Measurements from ENCODE around the gene LRRC1.

Gene LRRC1

DNA sequence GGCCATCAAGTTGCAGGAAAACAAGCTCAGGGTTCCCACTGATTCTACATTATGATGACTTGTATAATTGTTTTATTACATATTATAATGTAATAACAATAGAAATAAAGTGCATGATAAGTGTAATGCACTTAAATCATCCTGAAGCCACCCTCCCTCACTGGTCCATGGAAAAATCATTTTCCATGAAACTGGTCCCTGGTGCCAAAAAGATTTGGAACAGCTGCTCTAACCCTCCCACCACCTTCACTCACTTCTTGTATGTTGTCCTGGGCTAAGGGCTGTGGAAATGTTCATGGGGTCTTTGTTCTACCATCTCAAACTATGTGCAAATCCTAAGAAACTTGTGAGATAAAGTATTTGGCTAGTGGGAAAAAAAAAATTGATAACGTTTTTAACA is 133.8 kb downstream of the LRRC1 start:
- H3K4me1 Mint-ChIP-seq (ENCODE audit: low read depth), result no peaks in the 10 kb centered on the region
- no peaks in the 10 kb centered on the region for H3K9me3 Mint-ChIP-seq
- H3K36me3 Mint-ChIP-seq (ENCODE audit: low read depth), result no peaks in the 10 kb centered on the region
- H3K27me3 Mint-ChIP-seq (ENCODE audit: low read depth), result no peaks in the 10 kb centered on the region
- no peak for DNase-seq (ENCODE audit: low spot score)
- H3K4me3 Mint-ChIP-seq, result no peak overlapping the region
- no peak overlapping the region for H3K27ac Mint-ChIP-seq

DNA sequence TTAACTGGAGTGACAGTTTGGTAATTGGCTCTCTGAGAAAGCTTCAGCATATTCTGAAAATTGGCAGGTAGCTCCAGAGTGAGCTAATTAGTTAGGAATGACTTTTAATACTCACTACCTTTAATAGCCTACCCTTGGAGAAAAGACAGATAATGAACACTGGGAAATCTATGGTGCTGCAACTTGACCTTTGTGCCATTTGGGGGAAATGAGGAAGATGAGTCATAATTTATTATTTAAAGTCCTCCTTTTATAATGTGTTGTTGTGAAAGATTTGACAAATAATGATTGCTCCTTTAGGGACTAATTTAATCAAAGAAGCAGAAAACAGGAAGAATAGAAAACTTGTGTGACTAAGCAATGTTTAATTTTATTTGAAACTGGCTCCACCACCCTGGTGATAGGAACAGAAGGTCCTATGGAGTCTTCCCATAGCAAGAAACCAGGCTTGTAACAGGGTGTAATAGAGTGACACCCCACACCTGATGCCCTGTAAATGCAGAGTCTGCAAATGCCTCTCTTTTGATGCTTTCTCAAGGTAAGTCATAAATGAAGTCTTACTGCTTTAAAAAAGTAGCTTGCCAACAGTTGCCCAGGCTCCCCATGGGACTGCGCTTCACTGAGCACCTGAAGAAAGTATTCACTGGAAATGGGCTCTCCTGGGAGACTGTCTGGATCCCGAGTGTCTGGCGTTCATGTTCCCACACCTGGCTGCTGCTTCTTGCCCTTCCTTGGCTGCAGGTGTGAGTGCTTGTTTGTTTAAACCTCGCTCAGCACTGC is 134.4 kb downstream of the LRRC1 start:
- Mint-ChIP-seq H3K4me3 (no peak overlapping the region), H3K27ac (no peak overlapping the region), H3K4me1 (ENCODE audit: low read depth) (no peaks in the 10 kb centered on the region), H3K27me3 (ENCODE audit: low read depth) (no peaks in the 10 kb centered on the region), H3K9me3 (no peaks in the 10 kb centered on the region), H3K36me3 (ENCODE audit: low read depth) (no peaks in the 10 kb centered on the region)
- no peak for DNase-seq (ENCODE audit: low spot score)

DNA sequence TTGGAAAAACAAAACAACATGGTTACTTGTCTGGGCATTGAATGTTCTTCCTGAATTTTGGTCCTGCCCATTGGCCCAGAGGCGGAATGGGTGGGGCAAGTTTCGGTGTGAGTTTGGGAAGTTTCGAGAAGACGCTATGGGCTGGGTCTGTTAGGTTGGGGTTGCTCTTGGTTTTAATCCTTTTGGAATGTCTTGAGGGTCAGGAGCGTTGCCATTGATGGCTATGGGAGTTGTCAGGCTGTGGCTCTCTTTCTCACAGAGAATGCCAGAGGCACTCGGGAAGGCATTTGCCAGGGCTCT is 135.0 kb downstream of the LRRC1 start:
- H3K27ac Mint-ChIP-seq, result no peak overlapping the region
- H3K27me3 Mint-ChIP-seq (ENCODE audit: low read depth), result no peaks in the 10 kb centered on the region
- no peak for DNase-seq (ENCODE audit: low spot score)
- H3K36me3 Mint-ChIP-seq (ENCODE audit: low read depth), result no peaks in the 10 kb centered on the region
- H3K4me1 Mint-ChIP-seq (ENCODE audit: low read depth), result no peaks in the 10 kb centered on the region
- H3K9me3 Mint-ChIP-seq, result no peaks in the 10 kb centered on the region
- no peak overlapping the region for H3K4me3 Mint-ChIP-seq

DNA sequence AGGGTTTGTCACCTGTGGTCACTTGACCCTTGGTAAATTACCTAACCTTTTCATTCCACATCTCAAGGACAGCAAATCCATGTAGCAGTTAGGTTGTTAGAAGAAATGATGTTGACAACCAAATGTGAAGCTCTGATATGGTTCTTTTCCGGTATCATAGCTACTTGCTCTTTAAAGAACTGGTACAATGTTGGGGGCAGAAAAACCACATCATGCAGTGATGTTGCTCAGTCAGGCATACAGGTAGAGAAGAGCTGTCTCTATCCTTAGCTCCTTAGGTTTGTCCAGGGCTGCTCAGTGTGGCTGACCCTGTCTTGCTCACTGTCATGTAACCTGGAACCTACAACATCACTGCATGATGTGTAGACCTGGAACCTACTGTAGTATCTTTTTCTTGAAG is 135.5 kb downstream of the LRRC1 start:
- H3K27ac Mint-ChIP-seq, result no peak overlapping the region

DNA sequence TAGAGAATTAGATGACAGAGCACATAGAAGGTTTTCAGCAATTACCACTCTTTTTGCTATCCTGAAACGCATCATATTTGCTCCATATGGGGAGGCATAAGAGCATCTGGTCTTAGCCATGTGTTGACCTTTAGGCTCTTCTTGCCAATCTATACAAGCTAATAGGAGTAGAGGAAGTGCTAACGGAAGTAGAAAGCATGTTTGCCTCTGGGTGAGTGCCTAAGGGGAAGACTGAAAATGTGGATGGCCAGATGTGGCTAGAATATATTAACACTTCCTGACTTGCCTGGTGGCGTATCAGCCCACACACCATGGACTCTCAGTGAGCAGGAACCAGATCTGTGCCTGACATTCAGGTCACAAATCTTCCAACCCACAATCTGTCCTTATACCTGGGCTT is 136.3 kb downstream of the LRRC1 start:
- Mint-ChIP-seq H3K27me3 (ENCODE audit: low read depth) (no peaks in the 10 kb centered on the region), H3K4me3 (no peak overlapping the region), H3K27ac (no peak overlapping the region), H3K9me3 (no peaks in the 10 kb centered on the region), H3K4me1 (ENCODE audit: low read depth) (no peaks in the 10 kb centered on the region), H3K36me3 (ENCODE audit: low read depth) (no peaks in the 10 kb centered on the region)
- no peak for DNase-seq (ENCODE audit: low spot score)

More for the DNA sequence above, 135.5 kb downstream of the LRRC1 start:
- Mint-ChIP-seq H3K4me1 (ENCODE audit: low read depth) (no peaks in the 10 kb centered on the region), H3K4me3 (no peak overlapping the region), H3K9me3 (no peaks in the 10 kb centered on the region), H3K27me3 (ENCODE audit: low read depth) (no peaks in the 10 kb centered on the region), H3K36me3 (ENCODE audit: low read depth) (no peaks in the 10 kb centered on the region)
- DNase-seq (ENCODE audit: low spot score), result no peak

DNA sequence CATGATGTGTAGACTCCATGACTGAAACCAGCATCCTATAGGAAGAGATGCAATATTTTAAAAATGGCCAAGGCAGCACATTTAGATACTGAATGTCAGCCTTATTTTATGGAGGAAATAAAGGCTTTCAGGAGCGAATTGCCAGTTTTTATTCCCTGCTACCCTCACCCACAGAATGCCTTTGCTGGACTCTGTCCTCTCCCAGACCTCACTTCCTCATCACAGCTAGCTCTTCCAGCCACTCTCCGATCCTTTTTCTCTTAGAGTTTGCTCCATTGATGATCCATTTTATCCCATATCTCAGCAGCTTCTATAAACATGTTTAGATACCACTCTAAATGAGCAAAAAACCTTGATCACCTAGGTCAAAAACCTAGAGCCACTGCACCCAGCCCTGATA is 137.7 kb downstream of the LRRC1 start:
- Mint-ChIP-seq H3K9me3 (no peaks in the 10 kb centered on the region), H3K27ac (no peak overlapping the region), H3K4me3 (no peak overlapping the region), H3K27me3 (ENCODE audit: low read depth) (no peaks in the 10 kb centered on the region), H3K4me1 (ENCODE audit: low read depth) (peaks cover 2% of the 10 kb centered on the region), H3K36me3 (ENCODE audit: low read depth) (no peaks in the 10 kb centered on the region)
- no peak for DNase-seq (ENCODE audit: low spot score)

DNA sequence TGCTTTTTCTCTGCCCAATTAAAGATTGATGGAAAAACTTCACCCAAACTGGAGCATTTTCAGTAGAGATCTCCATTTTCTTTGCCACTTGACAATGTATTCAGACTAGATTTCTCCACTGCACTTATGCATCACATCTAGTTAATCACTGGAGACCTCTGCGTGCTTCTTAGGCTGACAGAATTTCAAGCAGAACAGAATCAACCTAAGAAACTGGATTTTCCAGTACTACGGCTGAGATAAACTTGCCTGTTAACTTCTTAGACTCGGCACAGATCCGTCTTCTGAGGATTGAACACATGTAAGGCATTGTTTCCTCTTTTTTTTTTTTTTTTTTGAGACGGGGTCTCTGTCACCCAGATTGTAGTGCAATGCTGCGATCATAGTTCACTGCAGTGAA is 139.2 kb downstream of the LRRC1 start:
- no peak overlapping the region for H3K4me3 Mint-ChIP-seq
- no peaks in the 10 kb centered on the region for H3K27me3 Mint-ChIP-seq (ENCODE audit: low read depth)
- H3K36me3 Mint-ChIP-seq (ENCODE audit: low read depth), result no peaks in the 10 kb centered on the region
- H3K4me1 Mint-ChIP-seq (ENCODE audit: low read depth), result peaks cover 8% of the 10 kb centered on the region
- DNase-seq (ENCODE audit: low spot score), result no peak
- H3K9me3 Mint-ChIP-seq, result no peaks in the 10 kb centered on the region
- no peak overlapping the region for H3K27ac Mint-ChIP-seq

DNA sequence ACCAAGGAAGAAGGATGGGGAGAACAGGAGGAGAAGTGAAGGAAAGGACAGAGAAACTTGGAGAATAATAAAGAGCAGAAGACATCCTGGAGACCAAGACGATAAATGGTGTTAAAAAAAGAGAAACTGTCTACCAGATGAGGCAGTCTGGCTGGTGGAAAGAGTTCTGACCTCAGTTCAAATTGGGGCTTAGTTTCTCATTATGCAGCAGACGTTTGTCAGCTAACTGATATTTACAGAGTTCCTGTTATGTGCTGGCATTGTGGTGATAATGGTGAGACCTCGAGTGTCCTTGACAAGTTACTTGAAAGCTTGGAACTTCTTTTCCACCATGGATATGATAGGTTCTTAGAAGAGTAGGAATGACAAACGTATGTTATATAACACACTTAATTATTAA is 142.7 kb downstream of the LRRC1 start:
- Mint-ChIP-seq H3K4me3 (no peak overlapping the region), H3K27me3 (ENCODE audit: low read depth) (peaks cover 9% of the 10 kb centered on the region), H3K36me3 (ENCODE audit: low read depth) (no peaks in the 10 kb centered on the region), H3K4me1 (ENCODE audit: low read depth) (peaks cover 8% of the 10 kb centered on the region), H3K27ac (no peak overlapping the region), H3K9me3 (no peaks in the 10 kb centered on the region)
- no peak for DNase-seq (ENCODE audit: low spot score)

DNA sequence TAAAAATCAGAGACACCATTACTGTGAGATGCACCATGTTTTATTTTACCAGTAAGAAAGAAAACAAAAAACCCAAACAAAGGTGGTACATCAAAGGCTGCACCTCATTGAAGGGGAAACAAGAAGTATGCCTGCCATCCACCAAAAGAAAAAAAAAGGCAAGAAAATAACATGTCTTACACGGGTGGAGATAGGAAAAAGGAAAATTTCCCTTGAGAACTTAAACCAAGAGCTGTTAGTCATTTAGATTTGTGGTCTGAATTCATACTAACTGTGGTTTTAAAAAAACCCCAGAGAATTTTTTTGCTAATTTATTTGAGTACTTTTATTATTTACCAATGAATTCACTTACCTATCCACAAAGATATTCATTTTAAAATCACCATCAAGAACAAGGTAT is 144.0 kb downstream of the LRRC1 start:
- H3K36me3 Mint-ChIP-seq (ENCODE audit: low read depth), result no peaks in the 10 kb centered on the region
- no peak for DNase-seq (ENCODE audit: low spot score)
- H3K27ac Mint-ChIP-seq, result no peak overlapping the region
- H3K4me1 Mint-ChIP-seq (ENCODE audit: low read depth), result peaks cover 8% of the 10 kb centered on the region
- no peaks in the 10 kb centered on the region for H3K9me3 Mint-ChIP-seq
- no peak overlapping the region for H3K4me3 Mint-ChIP-seq
- H3K27me3 Mint-ChIP-seq (ENCODE audit: low read depth), result peaks cover 11% of the 10 kb centered on the region

DNA sequence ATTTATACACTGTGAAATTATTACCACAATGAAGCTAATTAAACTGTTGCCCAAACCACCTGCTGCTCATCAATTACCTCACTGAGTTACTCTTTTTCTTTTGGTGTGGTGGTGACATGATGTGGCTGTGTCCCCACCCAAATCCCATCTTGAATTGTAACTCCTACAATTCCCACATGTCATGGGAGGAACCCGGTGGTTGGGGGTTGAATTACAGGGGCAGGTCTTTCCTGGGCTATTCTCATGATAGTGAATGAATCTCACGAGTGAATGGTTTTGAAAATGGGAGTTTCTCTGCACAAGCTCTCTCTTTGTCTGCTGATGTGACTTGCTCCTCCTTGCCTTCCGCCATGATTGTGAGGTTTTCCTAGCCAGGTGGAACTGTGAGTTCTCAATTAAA is 145.0 kb downstream of the LRRC1 start:
- H3K27ac Mint-ChIP-seq, result no peak overlapping the region
- H3K4me1 Mint-ChIP-seq (ENCODE audit: low read depth), result peaks cover 8% of the 10 kb centered on the region
- DNase-seq (ENCODE audit: low spot score), result no peak
- H3K36me3 Mint-ChIP-seq (ENCODE audit: low read depth), result no peaks in the 10 kb centered on the region
- H3K27me3 Mint-ChIP-seq (ENCODE audit: low read depth), result peaks cover 11% of the 10 kb centered on the region
- H3K4me3 Mint-ChIP-seq, result no peak overlapping the region
- no peaks in the 10 kb centered on the region for H3K9me3 Mint-ChIP-seq

DNA sequence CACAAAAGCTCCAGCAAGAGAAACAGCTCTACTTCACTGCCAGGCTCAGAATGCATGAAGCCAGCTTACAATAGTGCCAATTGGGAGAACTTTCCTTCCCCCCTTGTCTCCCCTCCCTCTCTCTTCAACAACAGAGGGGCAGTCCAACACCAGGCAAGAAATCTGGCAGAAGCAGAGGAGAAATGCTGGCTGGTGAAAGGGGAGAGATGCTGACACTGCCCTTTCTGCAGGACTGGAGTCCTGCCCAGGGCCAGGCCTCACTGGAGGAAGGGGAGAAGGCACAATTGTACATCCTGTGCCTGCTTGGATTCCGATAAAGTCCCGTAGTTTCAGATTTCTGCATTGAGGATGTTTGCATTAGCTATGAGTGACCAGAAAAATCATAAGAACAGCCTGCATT is 148.6 kb downstream of the LRRC1 start:
- Mint-ChIP-seq H3K4me3 (no peak overlapping the region), H3K27me3 (ENCODE audit: low read depth) (peaks cover 20% of the 10 kb centered on the region), H3K4me1 (ENCODE audit: low read depth) (peaks cover 3% of the 10 kb centered on the region), H3K36me3 (ENCODE audit: low read depth) (no peaks in the 10 kb centered on the region), H3K27ac (no peak overlapping the region), H3K9me3 (no peaks in the 10 kb centered on the region)
- no peak for DNase-seq (ENCODE audit: low spot score)

DNA sequence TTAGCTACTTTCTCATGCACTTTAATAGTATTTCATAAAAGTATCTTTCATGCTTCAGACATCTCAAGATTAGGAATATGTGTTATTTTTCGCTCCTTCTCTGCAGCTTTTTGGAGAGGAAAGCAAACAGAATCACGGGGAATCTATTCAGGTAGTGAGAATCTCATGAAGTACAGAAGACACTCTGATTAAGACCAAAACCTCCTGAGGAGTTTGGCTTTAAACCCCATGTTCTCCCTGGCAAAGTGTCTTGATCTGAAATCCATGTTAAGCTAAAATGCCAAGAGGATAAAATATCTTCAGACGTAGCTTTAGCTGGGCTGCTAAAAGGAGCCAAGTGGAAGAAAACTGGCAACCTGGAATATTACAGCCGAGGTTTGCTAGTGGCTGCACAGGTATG is 149.3 kb downstream of the LRRC1 start:
- Mint-ChIP-seq H3K4me1 (ENCODE audit: low read depth) (no peaks in the 10 kb centered on the region), H3K27ac (no peak overlapping the region), H3K4me3 (no peak overlapping the region), H3K36me3 (ENCODE audit: low read depth) (no peaks in the 10 kb centered on the region), H3K9me3 (no peaks in the 10 kb centered on the region), H3K27me3 (ENCODE audit: low read depth) (peaks cover 21% of the 10 kb centered on the region)
- DNase-seq (ENCODE audit: low spot score), result no peak

DNA sequence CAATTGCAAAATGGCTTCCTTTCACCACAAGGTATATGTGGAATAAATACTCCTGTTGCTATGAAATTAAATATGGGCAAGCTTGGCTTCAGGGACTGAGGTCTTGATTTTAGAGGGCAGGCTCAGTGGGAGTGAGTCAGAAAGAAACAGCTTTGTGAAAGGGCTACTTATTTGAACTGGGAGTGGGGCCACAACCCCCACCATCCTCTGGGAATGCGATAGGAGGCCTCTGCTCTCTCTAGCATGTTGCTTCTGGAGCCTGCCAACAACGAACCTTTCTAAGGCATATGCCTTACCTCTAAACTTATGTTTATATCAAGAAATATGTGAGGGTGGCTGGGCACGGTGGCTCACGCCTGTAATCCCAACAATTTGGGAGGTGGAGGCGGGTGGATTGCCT is 149.7 kb downstream of the LRRC1 start:
- H3K4me3 Mint-ChIP-seq, result no peak overlapping the region
- no peaks in the 10 kb centered on the region for H3K4me1 Mint-ChIP-seq (ENCODE audit: low read depth)
- no peak overlapping the region for H3K27ac Mint-ChIP-seq
- peaks cover 26% of the 10 kb centered on the region for H3K27me3 Mint-ChIP-seq (ENCODE audit: low read depth)
- H3K36me3 Mint-ChIP-seq (ENCODE audit: low read depth), result no peaks in the 10 kb centered on the region
- no peaks in the 10 kb centered on the region for H3K9me3 Mint-ChIP-seq
- no peak for DNase-seq (ENCODE audit: low spot score)

DNA sequence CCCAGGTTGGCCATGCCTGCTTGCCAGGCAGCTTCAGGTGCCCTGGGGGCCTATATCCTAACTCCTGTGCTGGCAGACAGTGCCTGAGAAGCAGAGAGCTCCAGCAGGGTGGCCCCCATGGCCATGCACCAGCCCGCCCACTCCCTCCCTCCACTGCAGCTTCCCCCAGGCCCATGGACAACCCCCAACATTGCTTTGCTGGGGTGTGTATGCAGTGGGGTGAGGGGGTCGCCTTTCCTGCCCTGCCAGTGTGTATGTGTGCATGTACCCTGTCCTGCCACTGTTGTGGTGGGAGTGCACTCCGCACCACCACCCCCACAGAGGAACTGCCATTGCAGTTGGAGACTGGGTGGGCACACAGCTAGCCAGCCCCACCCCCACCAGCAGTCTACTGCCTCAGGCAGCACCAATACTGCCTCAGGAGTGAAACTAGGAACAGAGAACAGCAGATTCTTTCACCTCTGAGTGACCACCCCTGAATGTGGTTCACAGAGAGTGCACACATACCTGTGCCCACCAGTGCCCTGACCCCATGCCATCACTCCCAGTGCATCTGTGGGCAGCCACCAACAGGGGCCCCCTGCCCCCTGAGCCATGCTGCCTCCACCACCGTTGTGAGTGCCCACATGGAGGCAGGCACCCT is 151.1 kb downstream of the LRRC1 start:
- Mint-ChIP-seq H3K27ac (no peak overlapping the region), H3K4me3 (no peak overlapping the region), H3K27me3 (ENCODE audit: low read depth) (peaks cover 18% of the 10 kb centered on the region), H3K4me1 (ENCODE audit: low read depth) (no peaks in the 10 kb centered on the region), H3K36me3 (ENCODE audit: low read depth) (no peaks in the 10 kb centered on the region), H3K9me3 (no peaks in the 10 kb centered on the region)
- no peak for DNase-seq (ENCODE audit: low spot score)

DNA sequence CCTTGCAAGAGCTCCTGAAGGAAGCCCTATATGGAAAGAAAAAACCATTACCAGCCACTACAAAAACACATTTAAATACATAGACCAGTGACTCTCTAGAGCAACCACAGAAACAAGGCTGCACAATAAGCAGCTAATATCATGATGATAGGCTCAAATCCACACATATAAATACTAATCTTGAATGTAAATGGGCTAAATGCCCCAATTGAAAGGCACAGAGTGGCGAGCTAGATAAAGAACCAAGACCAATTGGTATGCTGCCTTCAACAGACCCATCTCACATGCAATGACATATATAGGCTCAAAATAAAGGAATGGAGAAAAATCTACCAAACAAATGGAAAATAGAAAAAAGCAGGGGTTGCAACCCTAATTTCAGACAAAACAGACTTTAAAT is 153.0 kb downstream of the LRRC1 start:
- peaks cover 15% of the 10 kb centered on the region for H3K27me3 Mint-ChIP-seq (ENCODE audit: low read depth)
- H3K9me3 Mint-ChIP-seq, result no peaks in the 10 kb centered on the region
- DNase-seq (ENCODE audit: low spot score), result no peak
- H3K4me3 Mint-ChIP-seq, result no peak overlapping the region
- H3K27ac Mint-ChIP-seq, result no peak overlapping the region
- H3K36me3 Mint-ChIP-seq (ENCODE audit: low read depth), result no peaks in the 10 kb centered on the region
- H3K4me1 Mint-ChIP-seq (ENCODE audit: low read depth), result no peaks in the 10 kb centered on the region

Measured in T-helper 2 cell treated with Interferon-gamma antibody and Interleukin-4, amounts not matched to agents 5 μg/mL and 100 μg/mL, for 36 hours (primary cell).